Epithelial cell of proximal tubule (primary cell): ENCODE measurements around the gene KRTAP5-4. TPM values are rescaled to one million over a fixed set of nuclear protein-coding genes. Genes with fewer than 3 reads are reported as not detected.
"Not testable (repeated sequence)": the region's sequence is repeated elsewhere in the genome, so short reads cannot be mapped to it uniquely, and the experiment has no call there.

ENCODE experiments used
- DNase-seq: peaks from one replicate; pipeline ENCODE4 v3.0.0-alpha.2; 2011; ENCODE audit warnings: low read depth
- H3K4me3 ChIP-seq: 2 replicates; pipeline ENCODE4 v1.5.1; 2011; ENCODE audit warnings: low read depth, mild to moderate bottlenecking, low read length
- total RNA-seq: library from RNA; depleted of rRNA; stranded (reverse); fragments of >200 nt; gene quantifications from 2 replicates; pipeline ENCODE4 v1.2.3, GENCODE V29; 2015
- TF ChIP-seq, protein P1 (sequence below): conservative IDR thresholded peaks from 2 replicates; pipeline ENCODE4 v1.5.1; 2012; ENCODE audit warnings: low read depth, mild to moderate bottlenecking, low read length

KRTAP5-4 gene
- total RNA-seq, 1 donor from 2014 or later = not detected

DNA sequence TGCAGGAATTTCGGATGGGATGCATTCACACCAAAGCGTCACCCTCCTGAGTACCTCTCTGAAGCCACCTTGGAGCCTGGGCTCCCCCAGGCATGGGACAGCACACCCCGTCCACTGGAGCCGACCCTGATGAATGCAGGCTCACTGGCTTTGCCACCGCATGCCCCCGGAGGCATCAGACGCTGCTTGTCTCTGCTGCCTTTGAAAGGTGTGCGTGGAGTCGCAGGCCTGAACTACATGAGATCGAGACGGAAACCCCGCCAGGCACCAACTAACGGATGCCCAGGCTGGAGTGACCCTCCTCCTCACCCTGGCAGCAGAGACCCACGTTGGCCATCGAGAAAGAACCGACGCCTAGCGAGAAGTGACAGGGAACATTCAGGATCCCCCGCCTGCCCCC, 30.1 kb upstream of the KRTAP5-4 start:
- H3K4me3 ChIP-seq = no peak overlapping the region
- DNase-seq = no peak
- TF ChIP-seq, protein P1, sequence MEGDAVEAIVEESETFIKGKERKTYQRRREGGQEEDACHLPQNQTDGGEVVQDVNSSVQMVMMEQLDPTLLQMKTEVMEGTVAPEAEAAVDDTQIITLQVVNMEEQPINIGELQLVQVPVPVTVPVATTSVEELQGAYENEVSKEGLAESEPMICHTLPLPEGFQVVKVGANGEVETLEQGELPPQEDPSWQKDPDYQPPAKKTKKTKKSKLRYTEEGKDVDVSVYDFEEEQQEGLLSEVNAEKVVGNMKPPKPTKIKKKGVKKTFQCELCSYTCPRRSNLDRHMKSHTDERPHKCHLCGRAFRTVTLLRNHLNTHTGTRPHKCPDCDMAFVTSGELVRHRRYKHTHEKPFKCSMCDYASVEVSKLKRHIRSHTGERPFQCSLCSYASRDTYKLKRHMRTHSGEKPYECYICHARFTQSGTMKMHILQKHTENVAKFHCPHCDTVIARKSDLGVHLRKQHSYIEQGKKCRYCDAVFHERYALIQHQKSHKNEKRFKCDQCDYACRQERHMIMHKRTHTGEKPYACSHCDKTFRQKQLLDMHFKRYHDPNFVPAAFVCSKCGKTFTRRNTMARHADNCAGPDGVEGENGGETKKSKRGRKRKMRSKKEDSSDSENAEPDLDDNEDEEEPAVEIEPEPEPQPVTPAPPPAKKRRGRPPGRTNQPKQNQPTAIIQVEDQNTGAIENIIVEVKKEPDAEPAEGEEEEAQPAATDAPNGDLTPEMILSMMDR = no peak

- TF ChIP-seq, protein P1 = no peak
- no peak for DNase-seq
- H3K4me3 ChIP-seq = no peak overlapping the region
These were observed 29.6 kb upstream of the KRTAP5-4 start for GRCh38 chr11:1651411-1651980.

GRCh38 chr11:1650918-1651262, 29.0 kb upstream of the KRTAP5-4 start:
- DNase-seq = no peak
- TF ChIP-seq, protein P1 = no peak
- no peak overlapping the region for H3K4me3 ChIP-seq

DNA sequence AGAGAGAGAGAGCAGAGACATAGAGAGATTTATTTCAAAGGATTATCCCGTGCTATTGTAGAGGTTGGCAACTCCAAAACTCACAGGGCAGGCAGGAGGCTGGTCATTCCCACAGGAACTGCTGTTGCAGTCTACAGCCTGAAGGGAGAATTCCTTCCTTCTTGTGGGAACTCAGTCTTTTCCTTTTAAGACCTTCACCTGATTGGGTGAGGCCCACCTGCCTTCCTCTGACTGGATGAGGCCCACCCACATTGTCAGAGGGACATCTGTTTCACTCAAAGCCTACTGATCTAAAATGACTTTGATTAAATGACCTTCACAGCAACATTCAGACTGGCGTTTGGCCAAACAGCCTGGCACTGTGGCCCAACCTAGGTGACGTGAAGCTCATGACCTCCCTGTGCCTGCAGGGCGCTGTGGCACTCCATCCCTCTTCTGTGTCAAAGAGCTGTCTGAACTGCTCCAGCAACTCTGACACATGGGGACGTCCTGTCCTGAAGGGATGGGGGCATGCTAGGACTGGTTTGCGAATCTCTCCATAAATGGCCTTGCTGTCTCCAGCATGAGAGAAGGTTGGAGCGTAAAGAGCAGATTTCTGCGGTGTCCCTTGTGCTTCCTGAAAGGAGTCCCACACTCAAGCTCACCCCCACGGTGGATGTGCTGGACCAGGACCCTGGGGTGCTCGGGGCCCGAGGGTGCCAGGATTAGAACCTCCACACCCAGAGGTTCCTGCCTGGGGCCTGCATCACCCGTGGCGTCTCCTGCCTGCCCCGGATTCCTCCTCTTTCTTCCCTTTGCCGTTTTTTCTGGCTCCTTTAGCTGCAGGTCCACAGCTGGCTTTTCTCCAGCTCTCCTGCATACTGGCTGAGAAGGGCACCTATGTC, 28.3 kb upstream of the KRTAP5-4 start:
- H3K4me3 ChIP-seq = no peak overlapping the region
- no peak for DNase-seq
- TF ChIP-seq, protein P1 = no peak

DNA sequence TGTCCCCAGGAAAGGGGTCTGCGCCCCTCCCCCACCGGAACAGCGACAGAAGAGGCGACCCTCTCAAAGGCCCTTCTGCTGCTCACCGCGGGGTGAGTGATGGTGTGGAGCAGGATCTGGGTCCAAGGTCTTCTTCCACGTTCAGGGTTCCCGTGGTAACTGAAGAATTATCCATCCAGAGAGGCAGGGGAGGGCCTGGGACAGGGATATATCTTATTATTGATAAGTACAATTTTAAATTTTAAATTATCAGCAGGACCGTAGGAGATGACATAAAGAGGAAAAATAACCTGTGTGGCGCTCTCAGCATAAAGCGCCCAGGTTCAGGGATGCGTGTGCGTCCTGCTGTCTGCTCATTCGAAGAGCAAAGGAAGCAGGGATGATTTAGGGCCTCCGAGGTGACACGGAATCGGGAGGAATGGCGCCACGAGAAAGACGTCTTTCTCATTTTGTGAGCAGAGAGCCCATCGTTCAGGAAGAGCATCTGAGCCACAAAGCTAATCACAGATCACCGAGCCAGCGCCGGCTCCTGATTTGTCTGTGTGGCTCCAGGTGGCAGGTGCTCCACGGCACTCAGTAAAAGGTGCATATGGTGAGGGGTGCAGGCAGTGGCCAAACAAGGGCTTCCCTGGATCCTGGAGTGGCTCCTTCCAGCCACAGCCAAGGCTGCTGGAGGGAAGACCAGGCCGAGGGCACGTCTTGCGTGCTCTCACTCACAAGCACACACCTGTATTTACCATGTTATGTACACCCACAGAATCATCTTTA, 26.9 kb upstream of the KRTAP5-4 start:
- no peak overlapping the region for H3K4me3 ChIP-seq
- TF ChIP-seq, protein P1 = no peak
- no peak for DNase-seq

DNA sequence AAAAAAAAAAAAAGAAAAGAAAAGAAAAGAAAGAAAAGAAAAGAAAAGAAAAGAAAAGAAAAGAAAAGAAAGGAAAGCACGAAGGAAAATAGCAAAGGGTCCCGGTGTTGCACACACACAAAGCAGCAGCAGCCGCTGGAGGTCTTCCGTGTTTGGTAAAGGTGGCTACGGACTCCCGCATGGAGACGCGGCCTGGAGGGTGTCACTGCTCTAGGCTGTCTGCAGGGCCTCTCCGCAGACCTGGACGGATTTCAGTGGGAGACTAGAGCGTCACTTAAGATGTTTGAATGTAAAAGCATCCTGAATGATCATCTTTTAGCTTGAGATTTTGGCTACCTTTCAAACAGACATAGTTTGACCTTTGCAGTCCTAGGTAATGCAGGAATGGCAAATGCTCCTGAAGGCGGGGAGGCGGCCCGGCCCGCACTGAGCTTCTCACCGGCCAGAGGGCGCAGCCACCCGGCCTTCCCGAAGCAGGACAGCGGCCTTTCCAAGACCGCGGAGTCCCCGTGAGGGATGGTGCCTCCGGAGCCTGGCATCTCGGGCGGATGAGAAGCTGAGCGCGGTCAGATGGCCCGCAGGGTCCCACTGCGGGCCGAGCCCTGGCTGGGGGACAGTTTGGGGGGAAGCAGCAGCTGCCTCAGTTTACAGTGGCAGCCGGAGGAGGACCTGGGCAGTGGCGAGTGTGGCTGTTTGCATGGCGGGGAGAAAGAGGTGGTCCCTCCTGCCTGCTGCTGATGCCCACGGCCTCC, 26.1 kb upstream of the KRTAP5-4 start:
- DNase-seq = no peak
- TF ChIP-seq, protein P1 = no peak

GRCh38 chr11:1646540-1646939, 24.6 kb upstream of the KRTAP5-4 start:
- H3K4me3 ChIP-seq, DNase-seq: not testable (repeated sequence)

More for the DNA sequence above, 26.1 kb upstream of the KRTAP5-4 start:
- no peak overlapping the region for H3K4me3 ChIP-seq
